ENCODE measurements around the gene SERPINB4. TPM values are rescaled to one million over a fixed set of nuclear protein-coding genes. Genes with fewer than 3 reads are reported as not detected.
A peak's percentile ranks its signal among the peaks of the same experiment; 100 is the strongest.

The SERPINB4 gene
- total RNA-seq, 1 experiment from 2014 or later = not detected

GRCh38 chr18:63627819-63628218 lies 16.2 kb downstream of the SERPINB4 start:
- no peak for DNase-seq (ENCODE audit: low read depth)

- no peak for DNase-seq (ENCODE audit: low read depth)
Observed at GRCh38 chr18:63626431-63626830, 17.6 kb downstream of the SERPINB4 start.

GRCh38 chr18:63624863-63625262 lies 19.2 kb downstream of the SERPINB4 start:
- DNase-seq (ENCODE audit: low read depth) = no peak

- no peak for DNase-seq (ENCODE audit: low read depth)
Observed at GRCh38 chr18:63619661-63620060, 24.4 kb downstream of the SERPINB4 start.

- DNase-seq (ENCODE audit: low read depth) = no peak
Observed at GRCh38 chr18:63617915-63618234, 26.2 kb downstream of the SERPINB4 start.

GRCh38 chr18:63617049-63617914 lies 26.8 kb downstream of the SERPINB4 start:
- DNase-seq (ENCODE audit: low read depth) = no peak

GRCh38 chr18:63613420-63613819 lies 30.6 kb downstream of the SERPINB4 start:
- no peak for DNase-seq (ENCODE audit: low read depth)

- DNase-seq (ENCODE audit: low read depth) = no peak
Observed at GRCh38 chr18:63606526-63606925, 37.5 kb downstream of the SERPINB4 start.

- DNase-seq (ENCODE audit: low read depth) = peak; percentile 45
Observed at GRCh38 chr18:63604791-63605567, 39.1 kb downstream of the SERPINB4 start.

GRCh38 chr18:63603772-63604171 lies 40.3 kb downstream of the SERPINB4 start:
- DNase-seq (ENCODE audit: low read depth) = peak; percentile 49

GRCh38 chr18:63603355-63603754 lies 40.7 kb downstream of the SERPINB4 start:
- DNase-seq (ENCODE audit: low read depth) = no peak

GRCh38 chr18:63596964-63597363 lies 47.1 kb downstream of the SERPINB4 start:
- no peak for DNase-seq (ENCODE audit: low read depth)

GRCh38 chr18:63592471-63592870 lies 51.6 kb downstream of the SERPINB4 start:
- DNase-seq (ENCODE audit: low read depth) = no peak

GRCh38 chr18:63591725-63592124 lies 52.3 kb downstream of the SERPINB4 start:
- no peak for DNase-seq (ENCODE audit: low read depth)

GRCh38 chr18:63590966-63591695 lies 52.9 kb downstream of the SERPINB4 start:
- DNase-seq (ENCODE audit: low read depth) = no peak

GRCh38 chr18:63590373-63590772 lies 53.7 kb downstream of the SERPINB4 start:
- DNase-seq (ENCODE audit: low read depth) = peak; percentile 29

GRCh38 chr18:63588909-63589308 lies 55.1 kb downstream of the SERPINB4 start:
- DNase-seq (ENCODE audit: low read depth) = no peak

Other genes with a start within 250 kb of the SERPINB4 start
- 40.3 and 45.5 TPM in 2 replicates for gene VPS4B, start 221.8 kb downstream of the SERPINB4 start, total RNA-seq (2014; rRNA removed)
- gene SERPINB5, start 167.3 kb downstream of the SERPINB4 start, total RNA-seq (2014; rRNA removed) = not detected in 2 replicates
- 0.29 TPM in 1 of 2 replicates, not detected in the other for gene SERPINB12, start 101.9 kb downstream of the SERPINB4 start, total RNA-seq (2014; rRNA removed)
- gene SERPINB13, start 56.9 kb downstream of the SERPINB4 start, total RNA-seq (2014; rRNA removed) = not detected in 2 replicates
- gene SERPINB3, start 17.6 kb upstream of the SERPINB4 start, total RNA-seq (2014; rRNA removed) = not detected in 2 replicates
- gene SERPINB11, start 58.7 kb upstream of the SERPINB4 start, total RNA-seq (2014; rRNA removed) = not detected in 2 replicates
- 7.2 and 12.6 TPM in 2 replicates for gene SERPINB7, start 131.2 kb upstream of the SERPINB4 start, total RNA-seq (2014; rRNA removed)
- 0.80 and 1.0 TPM in 2 replicates for gene SERPINB2, start 243.4 kb upstream of the SERPINB4 start, total RNA-seq (2014; rRNA removed)